Upper lobe of right lung (tissue), 1 donor: ENCODE data around the gene SYNDIG1. TPM values are rescaled to one million over a fixed set of nuclear protein-coding genes. Genes with fewer than 3 reads are reported as not detected.

Source experiments
- ATAC-seq: fragments of 200-7000 bp; cut with Tn5 transposase; one replicate; pipeline ENCODE4 v1.9.1; 2020; ENCODE audit warnings: mild to moderate bottlenecking, moderate library complexity
- DNase-seq: peaks from one replicate; pipeline ENCODE4 v3.0.0-alpha.2; 2020
- H3K27ac ChIP-seq: fragments of 200-600 bp; one replicate; pipeline ENCODE4 v1.8.0; 2022
- H3K27me3 ChIP-seq: fragments of 200-600 bp; one replicate; pipeline ENCODE4 v1.8.0; 2022; ENCODE audit warnings: mild to moderate bottlenecking
- H3K36me3 ChIP-seq: fragments of 200-600 bp; one replicate; pipeline ENCODE4 v1.8.0; 2022
- H3K4me1 ChIP-seq: fragments of 200-600 bp; one replicate; pipeline ENCODE4 v1.8.0; 2022
- H3K4me3 ChIP-seq: fragments of 200-600 bp; one replicate; pipeline ENCODE4 v1.8.0; 2022; ENCODE audit warnings: mild to moderate bottlenecking
- H3K9me3 ChIP-seq: fragments of 200-600 bp; one replicate; pipeline ENCODE4 v1.8.0; 2022
- CTCF ChIP-seq: fragments of 200-600 bp; IDR thresholded peaks from one replicate; pipeline ENCODE4 v1.8.0; 2022; ENCODE audit warnings: antibody characterized with exemption
- intact Hi-C: fragments of 100-400 bp; cut with DNase I; formaldehyde crosslinking; loops from one replicate; pipeline ENCODE4 v1.11.0; 2022
- total RNA-seq: library from RNA; stranded (reverse); fragmentation: NEBNext Ultra II Directional; extraction: Animal tissue kit (Norgen Biotek cat#: 25700); gene quantifications from one replicate; pipeline ENCODE4 v1.2.1, GENCODE V29; 2021
- donor health status: DM: no; HTN: yes; CAD: no; lungs with severe emphysema.

SYNDIG1 gene
- total RNA-seq, 1 donor from 2014 or later = not detected

GRCh38 chr20:24452498-24453127 lies 16.8 kb upstream of the SYNDIG1 start:
- intact Hi-C loops = no loop called here
- no peak for DNase-seq
- TF ChIP-seq CTCF = no peak
- H3K4me3 ChIP-seq = no peak overlapping the region
- H3K27me3 ChIP-seq = peaks cover 18% of the 10 kb centered on the region
- peak; percentile 6 for ATAC-seq
- H3K27ac ChIP-seq = no peak overlapping the region
- H3K36me3 ChIP-seq = no peaks in the 10 kb centered on the region
- no peaks in the 10 kb centered on the region for H3K4me1 ChIP-seq
- no peaks in the 10 kb centered on the region for H3K9me3 ChIP-seq

- no peaks in the 10 kb centered on the region for H3K36me3 ChIP-seq
- intact Hi-C loops = no loop called here
- H3K9me3 ChIP-seq = no peaks in the 10 kb centered on the region
- no peak overlapping the region for H3K27ac ChIP-seq
- DNase-seq (no peak), ATAC-seq (no peak)
- peaks cover 18% of the 10 kb centered on the region for H3K27me3 ChIP-seq
- H3K4me1 ChIP-seq = no peaks in the 10 kb centered on the region
- TF ChIP-seq CTCF = no peak
- H3K4me3 ChIP-seq = no peak overlapping the region
Measured at GRCh38 chr20:24453869-24454268, 15.6 kb upstream of the SYNDIG1 start.

GRCh38 chr20:24455081-24455480 lies 14.3 kb upstream of the SYNDIG1 start:
- ATAC-seq = no peak
- Histone ChIP-seq H3K4me1 (no peaks in the 10 kb centered on the region), H3K27ac (no peak overlapping the region), H3K27me3 (peaks cover 18% of the 10 kb centered on the region), H3K36me3 (no peaks in the 10 kb centered on the region), H3K9me3 (no peaks in the 10 kb centered on the region), H3K4me3 (no peak overlapping the region)
- no peak for TF ChIP-seq CTCF
- no peak for DNase-seq
- intact Hi-C loops = no loop called here

- DNase-seq = no peak
- H3K4me3 ChIP-seq = no peak overlapping the region
Measured at GRCh38 chr20:24456398-24456781, 13.0 kb upstream of the SYNDIG1 start.

GRCh38 chr20:24458436-24458835 lies 11.0 kb upstream of the SYNDIG1 start:
- intact Hi-C loops = no loop called here
- Histone ChIP-seq H3K4me1 (no peaks in the 10 kb centered on the region), H3K9me3 (no peaks in the 10 kb centered on the region), H3K27me3 (peaks cover 11% of the 10 kb centered on the region), H3K27ac (no peak overlapping the region), H3K4me3 (no peak overlapping the region), H3K36me3 (no peaks in the 10 kb centered on the region)
- no peak for TF ChIP-seq CTCF
- no peak for DNase-seq
- ATAC-seq = no peak

More at GRCh38 chr20:24456398-24456781, 13.0 kb upstream of the SYNDIG1 start:
- no peak overlapping the region for H3K27ac ChIP-seq
- no peaks in the 10 kb centered on the region for H3K36me3 ChIP-seq
- H3K27me3 ChIP-seq = peaks cover 18% of the 10 kb centered on the region
- no peaks in the 10 kb centered on the region for H3K4me1 ChIP-seq
- ATAC-seq = no peak
- no peaks in the 10 kb centered on the region for H3K9me3 ChIP-seq
- intact Hi-C loops = no loop called here
- TF ChIP-seq CTCF = no peak

GRCh38 chr20:24459733-24460132 lies 9.7 kb upstream of the SYNDIG1 start:
- no peak for TF ChIP-seq CTCF
- Histone ChIP-seq H3K9me3 (no peaks in the 10 kb centered on the region), H3K27ac (no peak overlapping the region), H3K4me1 (no peaks in the 10 kb centered on the region), H3K27me3 (peaks cover 11% of the 10 kb centered on the region), H3K36me3 (no peaks in the 10 kb centered on the region), H3K4me3 (no peak overlapping the region)
- DNase-seq (no peak), ATAC-seq (no peak)
- intact Hi-C loops = no loop called here
